Astrocyte of the spinal cord (primary cell): ENCODE data around the gene EMP1.

Experiments
- DNase-seq: peaks from one replicate; pipeline ENCODE4 v3.0.0; 2011; ENCODE audit warnings: low read depth, low spot score
- H3K4me3 ChIP-seq: 2 replicates; pipeline ENCODE4 v1.5.1; 2011; ENCODE audit warnings: low read depth, mild to moderate bottlenecking, low read length, moderate library complexity
- in situ Hi-C: cut with HindIII; loops from 2 replicates; pipeline ENCODE4 v1.10.0; 2017; ENCODE audit warnings: low sequenced_read_pairs
- TF ChIP-seq, protein P1 (sequence below): IDR thresholded peaks from 2 replicates; pipeline ENCODE4 v1.5.1; 2012; ENCODE audit warnings: low read depth, mild to moderate bottlenecking, low read length, inconsistent platforms

EMP1 gene

DNA sequence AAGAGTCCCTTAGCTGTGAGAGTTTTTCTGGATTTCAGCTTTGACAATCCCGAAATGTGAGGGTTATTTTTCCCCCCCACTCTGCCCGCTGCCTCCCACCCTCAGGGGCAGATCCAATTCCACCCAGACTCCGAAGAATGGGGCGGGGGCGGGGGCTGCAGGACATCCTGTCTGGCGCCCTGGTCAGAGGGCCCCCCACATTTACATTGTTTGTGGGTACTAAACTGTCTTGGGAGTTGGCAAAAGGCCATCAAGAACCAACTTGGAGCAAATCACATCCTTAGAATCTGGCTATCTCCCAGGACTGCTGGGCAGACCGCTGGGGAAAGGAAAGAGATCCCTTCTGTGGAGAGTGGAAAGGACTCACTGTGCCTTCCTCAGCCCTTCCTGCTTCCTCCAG, 2.4 kb downstream of the EMP1 start:
- peak overlapping the region; percentile 85 for H3K4me3 ChIP-seq
- DNase-seq = peak; percentile 68
- TF ChIP-seq, protein P1, sequence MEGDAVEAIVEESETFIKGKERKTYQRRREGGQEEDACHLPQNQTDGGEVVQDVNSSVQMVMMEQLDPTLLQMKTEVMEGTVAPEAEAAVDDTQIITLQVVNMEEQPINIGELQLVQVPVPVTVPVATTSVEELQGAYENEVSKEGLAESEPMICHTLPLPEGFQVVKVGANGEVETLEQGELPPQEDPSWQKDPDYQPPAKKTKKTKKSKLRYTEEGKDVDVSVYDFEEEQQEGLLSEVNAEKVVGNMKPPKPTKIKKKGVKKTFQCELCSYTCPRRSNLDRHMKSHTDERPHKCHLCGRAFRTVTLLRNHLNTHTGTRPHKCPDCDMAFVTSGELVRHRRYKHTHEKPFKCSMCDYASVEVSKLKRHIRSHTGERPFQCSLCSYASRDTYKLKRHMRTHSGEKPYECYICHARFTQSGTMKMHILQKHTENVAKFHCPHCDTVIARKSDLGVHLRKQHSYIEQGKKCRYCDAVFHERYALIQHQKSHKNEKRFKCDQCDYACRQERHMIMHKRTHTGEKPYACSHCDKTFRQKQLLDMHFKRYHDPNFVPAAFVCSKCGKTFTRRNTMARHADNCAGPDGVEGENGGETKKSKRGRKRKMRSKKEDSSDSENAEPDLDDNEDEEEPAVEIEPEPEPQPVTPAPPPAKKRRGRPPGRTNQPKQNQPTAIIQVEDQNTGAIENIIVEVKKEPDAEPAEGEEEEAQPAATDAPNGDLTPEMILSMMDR = no peak
- in situ Hi-C loops = no loop called here

DNA sequence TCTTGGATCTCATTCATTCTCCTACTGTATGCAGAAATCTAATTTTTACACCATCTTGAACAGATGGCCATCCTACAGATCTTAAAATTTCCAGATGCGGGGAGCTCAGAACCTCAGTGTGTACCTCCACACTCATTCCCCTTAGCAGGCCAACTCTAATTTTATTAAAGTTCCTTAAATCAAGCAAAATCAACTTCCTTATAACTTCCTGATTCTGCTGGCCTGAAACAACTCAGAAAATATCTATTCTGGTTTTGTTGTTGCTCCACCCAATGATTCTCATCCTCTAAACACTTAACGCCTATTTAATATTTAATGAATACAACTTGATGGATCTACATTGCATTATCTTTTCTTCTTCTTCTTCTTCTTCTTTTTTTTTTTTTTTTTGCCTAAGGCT, 3.1 kb downstream of the EMP1 start:
- in situ Hi-C loops = no loop called here
- TF ChIP-seq, protein P1 = no peak
- no peak for DNase-seq
- peak overlapping the region; percentile 85 for H3K4me3 ChIP-seq

DNA sequence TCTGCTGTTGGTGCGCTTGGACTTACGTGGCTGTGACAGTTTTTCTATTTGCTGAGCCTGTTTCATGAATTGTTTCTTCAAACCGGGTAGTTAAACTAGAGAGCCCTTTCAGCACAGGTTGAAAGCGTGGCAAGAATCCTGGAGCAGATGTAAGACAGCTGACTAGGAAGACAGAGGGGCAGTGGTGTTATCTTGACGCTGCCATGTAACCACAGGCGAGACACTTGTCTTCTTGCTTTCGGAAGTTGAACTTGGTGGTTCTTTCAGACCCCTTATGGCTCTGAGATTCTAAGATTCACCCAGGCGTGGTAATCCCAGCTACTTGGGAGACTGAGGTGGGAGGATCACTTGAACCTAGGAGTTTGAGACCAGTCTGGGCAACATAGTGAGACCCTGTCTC, 4.3 kb downstream of the EMP1 start:
- H3K4me3 ChIP-seq = no peak overlapping the region
- TF ChIP-seq, protein P1 = no peak
- DNase-seq = no peak
- in situ Hi-C loops = no loop called here

DNA sequence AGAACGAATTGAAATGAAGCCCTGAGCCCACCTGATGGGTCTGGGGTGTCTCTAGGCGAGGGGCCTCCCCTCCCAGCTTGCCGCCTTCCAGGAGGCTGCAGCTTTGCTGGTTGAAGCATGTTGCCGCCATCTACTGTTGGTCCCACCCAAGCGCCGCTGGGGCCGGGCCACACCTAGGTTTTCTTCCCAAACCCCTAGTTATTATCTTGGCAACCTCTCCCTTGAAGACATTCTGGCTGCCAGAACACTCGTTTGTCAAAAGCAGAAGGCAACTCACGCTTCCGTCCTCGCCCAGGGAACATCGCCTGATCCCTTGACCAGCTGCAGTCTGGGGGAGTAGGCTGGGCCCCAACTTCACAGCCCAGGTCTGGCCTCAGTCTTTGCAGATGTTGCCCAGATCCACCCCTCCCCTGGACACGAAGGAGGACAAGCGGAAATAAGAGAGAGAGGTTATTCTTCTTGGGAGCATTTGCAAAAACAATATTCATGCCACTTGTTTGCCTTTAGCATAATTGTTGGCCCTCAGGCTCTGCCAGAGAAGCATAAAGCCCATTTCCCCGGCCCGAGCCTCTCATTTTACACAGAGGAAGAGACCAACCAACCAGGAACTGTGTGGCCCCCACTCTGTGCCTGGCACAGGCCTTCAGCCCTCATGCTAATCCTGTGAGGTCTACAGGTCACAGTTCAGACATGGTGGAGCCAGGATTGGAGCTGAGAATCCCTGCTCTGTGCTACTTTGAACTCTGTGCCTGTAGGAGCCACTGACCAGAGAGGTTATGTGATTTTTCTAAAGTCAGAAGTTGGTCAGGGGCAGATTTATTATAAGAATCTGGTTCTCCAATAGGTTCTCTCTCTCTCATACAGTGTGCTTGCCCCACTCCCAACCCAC, 6.8 kb downstream of the EMP1 start:
- no peak overlapping the region for H3K4me3 ChIP-seq
- TF ChIP-seq, protein P1 = peak; percentile 37
- in situ Hi-C loops = no loop called here
- no peak for DNase-seq

DNA sequence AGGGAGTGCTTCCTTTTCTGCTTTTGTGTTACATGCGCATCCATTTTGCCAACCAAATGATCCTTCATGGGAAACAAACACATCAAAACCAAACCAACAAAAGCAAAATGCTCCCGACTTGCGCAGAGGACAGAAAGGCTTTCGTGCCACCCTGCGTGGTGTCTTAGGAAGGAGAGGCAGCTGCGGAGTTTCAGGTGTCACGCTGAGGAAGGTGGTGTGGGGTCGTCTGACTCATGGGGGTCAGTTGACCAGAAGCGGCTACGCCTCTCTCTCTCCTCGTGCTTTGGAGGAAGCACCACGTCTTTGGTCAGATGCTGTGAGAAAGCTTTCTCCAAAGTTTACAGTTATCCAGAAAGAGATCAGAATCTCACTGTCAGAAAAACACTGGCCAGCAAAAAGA, 7.9 kb downstream of the EMP1 start:
- DNase-seq = peak; percentile 84
- TF ChIP-seq, protein P1 = no peak
- in situ Hi-C loops = no loop called here
- no peak overlapping the region for H3K4me3 ChIP-seq

DNA sequence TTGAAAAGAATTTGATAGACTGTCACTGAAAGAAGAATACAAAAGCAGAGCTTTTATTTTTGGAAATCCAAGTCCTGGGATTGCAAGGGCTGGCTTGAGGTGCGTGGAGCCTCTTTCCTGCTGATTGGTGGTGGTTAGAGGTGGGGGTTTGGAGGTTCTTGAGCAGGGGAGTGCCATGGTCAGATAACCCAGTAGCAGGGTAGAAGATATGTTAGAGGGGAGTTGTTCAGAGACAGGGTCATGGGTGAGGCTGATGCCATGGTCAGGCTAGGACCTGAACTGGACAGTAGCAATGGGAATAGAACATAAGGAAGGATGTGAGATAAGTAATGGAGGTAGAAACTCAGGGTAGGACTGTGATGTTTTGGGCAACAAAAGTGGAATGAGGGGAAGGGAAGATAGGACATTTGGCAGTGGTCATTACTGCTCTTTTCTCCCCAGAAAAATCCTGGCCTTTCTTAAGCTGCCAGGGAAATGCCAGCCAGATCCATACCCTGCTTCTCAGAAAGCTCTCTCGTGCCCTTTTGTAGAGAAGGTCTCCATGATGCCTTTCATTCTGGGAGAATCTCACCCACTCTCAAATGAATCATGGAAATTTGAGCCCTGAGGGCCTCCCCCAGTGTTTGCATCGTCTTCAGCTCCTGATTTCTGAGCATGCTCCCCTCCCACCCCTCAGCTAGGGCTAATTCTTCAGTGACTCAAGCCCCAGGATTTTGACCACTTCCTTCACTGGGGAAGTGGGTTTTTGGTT, 9.5 kb downstream of the EMP1 start:
- peak; percentile 99 for DNase-seq
- in situ Hi-C loops = no loop called here
- TF ChIP-seq, protein P1 = no peak
- no peak overlapping the region for H3K4me3 ChIP-seq
